GM10847 (cell line): ENCODE measurements around the gene RNASEL.

Experiments used
- POLR2A ChIP-seq: IDR thresholded peaks from 2 replicates; pipeline ENCODE4 v1.6.1; 2011; ENCODE audit not compliant: insufficient read length; ENCODE audit errors: extremely low read depth

RNASEL gene

DNA sequence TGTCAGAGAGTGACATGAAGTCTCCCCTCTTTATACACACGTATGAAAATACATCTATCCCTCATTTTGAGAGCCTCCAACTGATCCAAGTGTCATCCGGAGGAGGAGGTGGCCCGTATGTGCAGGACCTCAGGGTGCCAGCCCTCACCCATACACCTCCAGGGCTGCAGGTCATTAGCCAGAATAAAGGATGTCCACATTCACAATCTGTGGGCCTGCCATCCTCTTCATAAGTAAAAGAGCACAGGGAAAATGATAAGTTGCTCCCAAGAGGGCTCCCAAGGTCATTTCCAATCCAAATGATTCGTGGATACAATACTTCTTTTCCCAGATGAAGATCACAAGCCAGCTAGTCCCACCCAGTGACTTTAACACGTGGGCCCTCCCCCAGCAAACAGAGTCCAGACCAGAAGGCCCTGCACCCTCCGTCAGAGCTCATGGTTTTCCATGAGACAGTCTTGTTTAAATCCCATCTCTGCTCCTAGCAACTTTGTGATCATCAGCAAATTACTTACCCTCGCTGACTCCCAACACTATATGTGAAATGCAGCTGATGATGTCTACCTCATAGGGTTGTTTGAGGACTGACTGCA, 28.6 kb downstream of the RNASEL start:
- no peak for TF ChIP-seq POLR2A

DNA sequence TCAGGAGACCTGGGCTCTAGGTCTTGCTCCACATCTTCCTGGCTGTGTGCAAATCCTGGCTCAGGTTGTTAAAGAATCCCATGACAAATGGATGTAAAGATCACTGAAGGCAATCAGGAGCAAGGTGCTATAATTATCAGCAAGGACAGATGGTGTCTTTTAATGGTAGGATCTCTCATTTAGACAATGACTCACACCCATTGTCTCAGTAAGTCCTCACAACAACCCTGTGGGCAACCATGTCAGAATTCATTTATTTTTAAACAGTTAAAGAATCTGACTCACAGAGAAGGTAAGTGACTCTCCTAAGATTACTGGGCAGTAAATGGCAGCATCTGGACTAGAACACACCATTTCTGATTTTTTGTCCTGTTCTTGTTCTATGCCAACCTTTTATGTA, 32.8 kb downstream of the RNASEL start:
- no peak for TF ChIP-seq POLR2A

DNA sequence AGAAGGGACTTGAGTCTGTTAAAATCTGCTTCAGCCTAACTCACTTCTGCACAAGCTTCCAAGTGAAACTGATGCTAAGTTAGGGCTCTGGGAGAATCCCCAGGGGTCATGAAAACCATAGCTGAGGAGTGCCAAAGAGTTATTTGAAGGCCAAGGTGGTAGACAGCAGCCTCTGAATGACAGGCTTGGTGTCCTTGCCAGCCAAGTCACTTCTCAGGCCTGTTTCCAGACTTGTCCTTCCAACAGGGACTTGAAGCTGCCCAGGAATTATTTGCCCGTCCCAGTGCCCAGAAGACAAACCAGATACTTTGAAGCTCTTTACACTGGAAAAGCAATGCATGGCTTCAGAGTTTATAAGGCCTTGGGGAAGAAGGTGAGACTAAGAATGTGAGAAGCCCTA, 33.6 kb downstream of the RNASEL start:
- TF ChIP-seq POLR2A: no peak

DNA sequence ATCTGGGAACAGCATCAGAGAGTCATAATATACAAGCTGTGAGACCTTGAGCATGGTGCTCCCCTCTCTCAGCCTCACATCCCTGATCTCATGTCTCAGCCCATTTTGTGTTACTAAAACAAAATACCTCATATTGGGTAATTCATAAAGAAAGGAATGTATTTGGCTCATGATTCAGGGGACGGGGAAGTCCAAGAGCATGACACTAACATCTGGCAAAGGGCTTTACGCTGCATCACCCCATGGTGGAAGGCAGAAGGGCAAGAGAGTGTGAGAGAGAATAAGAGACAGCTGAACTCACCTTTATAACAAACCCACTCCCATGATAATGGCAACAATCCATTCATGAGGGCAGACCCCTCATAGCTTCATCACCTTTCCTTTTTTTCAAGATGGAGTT, 36.5 kb downstream of the RNASEL start:
- TF ChIP-seq POLR2A: no peak

DNA sequence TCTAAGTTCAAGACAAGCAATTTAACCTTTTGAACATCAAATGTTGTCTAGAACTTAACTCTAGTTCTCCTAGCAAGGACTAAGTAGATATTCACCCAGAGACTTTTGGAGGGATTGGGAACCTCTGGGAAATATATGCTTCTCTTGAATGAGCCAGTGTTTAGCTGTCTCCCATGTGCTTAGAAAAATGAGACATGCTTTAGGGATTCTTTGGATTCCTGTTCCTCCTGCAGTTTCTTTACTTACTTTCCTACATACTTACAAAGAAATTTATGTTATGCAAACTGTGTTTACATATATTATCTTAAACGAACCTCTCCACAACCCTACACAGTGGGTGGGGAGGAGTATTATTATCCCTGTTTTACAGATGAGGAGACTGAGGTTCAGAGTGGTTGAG, 39.2 kb downstream of the RNASEL start:
- TF ChIP-seq POLR2A: no peak

DNA sequence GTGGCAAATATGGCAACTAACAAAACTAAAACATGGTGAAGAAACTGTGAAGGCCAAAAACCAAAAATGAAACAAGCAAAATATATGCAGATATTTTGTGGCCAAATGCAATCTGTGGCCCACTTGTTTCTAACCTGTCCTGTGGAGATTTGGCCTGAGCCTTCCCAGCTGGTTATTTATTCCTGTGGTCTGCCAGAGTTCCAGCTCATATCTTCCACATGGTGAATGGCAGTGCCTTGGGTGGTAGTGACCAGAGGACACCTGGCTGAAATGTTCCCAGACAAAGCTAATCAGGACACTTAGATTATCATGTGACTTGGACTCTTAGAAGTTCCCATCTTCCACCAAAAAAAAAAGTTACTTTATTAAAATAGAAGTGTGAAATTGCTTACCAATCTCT, 39.7 kb downstream of the RNASEL start:
- no peak for TF ChIP-seq POLR2A

DNA sequence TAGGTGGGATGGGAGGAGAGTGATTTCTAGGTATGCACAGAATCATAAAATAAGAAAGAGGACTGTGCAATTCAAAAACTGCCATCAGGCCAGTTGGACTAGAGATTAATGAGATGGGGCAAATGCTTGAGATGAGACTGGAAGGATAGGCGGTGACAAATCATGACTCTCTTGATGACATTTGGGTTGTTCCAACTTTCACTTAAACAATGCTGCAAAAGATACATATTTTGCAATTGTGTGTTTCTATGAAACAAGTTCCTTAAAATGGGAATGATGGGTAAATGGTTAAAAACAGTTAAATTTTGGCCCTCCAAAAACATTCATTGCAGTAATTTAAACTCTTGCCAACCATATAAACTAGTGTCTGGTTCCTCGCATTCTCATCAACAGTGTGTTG, 55.2 kb downstream of the RNASEL start:
- no peak for TF ChIP-seq POLR2A

DNA sequence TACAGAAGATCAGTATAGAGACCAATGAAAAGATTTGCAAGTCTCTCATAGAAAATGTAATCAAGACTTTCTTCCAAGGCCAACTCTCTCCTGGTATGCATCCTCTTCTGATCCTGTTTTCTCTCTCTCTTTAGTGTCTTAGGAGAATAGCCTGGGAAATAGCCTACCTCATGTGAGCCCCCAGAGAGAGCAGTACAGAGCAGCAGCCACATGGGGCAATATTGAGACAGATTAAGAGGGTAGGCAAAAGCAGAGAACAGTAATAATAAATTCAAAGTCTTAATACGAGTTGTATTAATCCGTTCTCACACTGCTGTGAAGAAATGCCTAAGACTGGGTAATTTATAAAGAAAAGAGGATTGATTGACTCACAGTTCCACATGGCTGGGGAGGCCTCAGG, 61.4 kb downstream of the RNASEL start:
- no peak for TF ChIP-seq POLR2A

DNA sequence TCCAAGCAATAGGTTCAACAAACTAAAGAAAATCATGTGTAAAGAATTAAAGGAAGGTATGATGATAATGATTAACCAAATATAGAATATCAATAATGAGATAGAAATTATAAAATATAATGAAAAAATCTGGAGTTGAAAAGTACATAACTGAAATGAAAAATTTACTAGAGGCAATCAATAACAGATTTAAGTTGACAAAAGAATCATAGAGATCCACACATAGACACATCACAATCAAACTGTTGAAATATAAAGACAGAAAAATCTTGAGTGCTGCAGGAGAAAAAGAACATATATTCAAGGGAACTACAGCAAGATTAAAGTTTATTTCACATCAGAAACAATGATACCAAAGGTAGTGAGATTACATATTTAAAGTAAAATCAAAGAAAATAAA, 63.7 kb downstream of the RNASEL start:
- TF ChIP-seq POLR2A: no peak
